Measurements from ENCODE around the gene SOX1.

The SOX1 gene

GRCh38 chr13:112115403-112116091 lies 48.6 kb downstream of the SOX1 start:
- TF ChIP-seq SCRT2 (tag by site-specific recombination; IDR thresholded peaks at IDR 0.05) (no peak), ZNF664 (tag by site-specific recombination; IDR thresholded peaks at IDR 0.05) (no peak), ZNF670 (tag by site-specific recombination; IDR thresholded peaks at IDR 0.05; ENCODE audit: low read depth) (no peak), ZSCAN30 (tag by site-specific recombination; IDR thresholded peaks at IDR 0.05) (no peak), ZNF223 (tag by site-specific recombination; IDR thresholded peaks at IDR 0.05) (no peak), ZNF658 (tag by site-specific recombination; IDR thresholded peaks at IDR 0.05) (no peak), ZBTB6 (tag by site-specific recombination; IDR thresholded peaks at IDR 0.05) (no peak), ZNF837 (tag by site-specific recombination; IDR thresholded peaks at IDR 0.05) (no peak), ZNF121 (tag by site-specific recombination; IDR thresholded peaks at IDR 0.05) (no peak), ZNF645 (tag by site-specific recombination; IDR thresholded peaks at IDR 0.05) (no peak), ZNF391 (tag by site-specific recombination; IDR thresholded peaks at IDR 0.05; ENCODE audit: borderline replicate concordance, low read depth) (no peak), ZFP41 (tag by site-specific recombination; IDR thresholded peaks at IDR 0.05; ENCODE audit: borderline replicate concordance) (no peak)
- TF ChIP-seq, protein P1, sequence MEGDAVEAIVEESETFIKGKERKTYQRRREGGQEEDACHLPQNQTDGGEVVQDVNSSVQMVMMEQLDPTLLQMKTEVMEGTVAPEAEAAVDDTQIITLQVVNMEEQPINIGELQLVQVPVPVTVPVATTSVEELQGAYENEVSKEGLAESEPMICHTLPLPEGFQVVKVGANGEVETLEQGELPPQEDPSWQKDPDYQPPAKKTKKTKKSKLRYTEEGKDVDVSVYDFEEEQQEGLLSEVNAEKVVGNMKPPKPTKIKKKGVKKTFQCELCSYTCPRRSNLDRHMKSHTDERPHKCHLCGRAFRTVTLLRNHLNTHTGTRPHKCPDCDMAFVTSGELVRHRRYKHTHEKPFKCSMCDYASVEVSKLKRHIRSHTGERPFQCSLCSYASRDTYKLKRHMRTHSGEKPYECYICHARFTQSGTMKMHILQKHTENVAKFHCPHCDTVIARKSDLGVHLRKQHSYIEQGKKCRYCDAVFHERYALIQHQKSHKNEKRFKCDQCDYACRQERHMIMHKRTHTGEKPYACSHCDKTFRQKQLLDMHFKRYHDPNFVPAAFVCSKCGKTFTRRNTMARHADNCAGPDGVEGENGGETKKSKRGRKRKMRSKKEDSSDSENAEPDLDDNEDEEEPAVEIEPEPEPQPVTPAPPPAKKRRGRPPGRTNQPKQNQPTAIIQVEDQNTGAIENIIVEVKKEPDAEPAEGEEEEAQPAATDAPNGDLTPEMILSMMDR (tag by site-specific recombination; IDR thresholded peaks at IDR 0.05) = no peak
- H3K9me3 ChIP-seq (ENCODE audit: control insufficient read depth, insufficient read depth, low read depth, low read length) = no peaks in the 10 kb centered on the region
- CTCF ChIA-PET = no interaction called here

DNA sequence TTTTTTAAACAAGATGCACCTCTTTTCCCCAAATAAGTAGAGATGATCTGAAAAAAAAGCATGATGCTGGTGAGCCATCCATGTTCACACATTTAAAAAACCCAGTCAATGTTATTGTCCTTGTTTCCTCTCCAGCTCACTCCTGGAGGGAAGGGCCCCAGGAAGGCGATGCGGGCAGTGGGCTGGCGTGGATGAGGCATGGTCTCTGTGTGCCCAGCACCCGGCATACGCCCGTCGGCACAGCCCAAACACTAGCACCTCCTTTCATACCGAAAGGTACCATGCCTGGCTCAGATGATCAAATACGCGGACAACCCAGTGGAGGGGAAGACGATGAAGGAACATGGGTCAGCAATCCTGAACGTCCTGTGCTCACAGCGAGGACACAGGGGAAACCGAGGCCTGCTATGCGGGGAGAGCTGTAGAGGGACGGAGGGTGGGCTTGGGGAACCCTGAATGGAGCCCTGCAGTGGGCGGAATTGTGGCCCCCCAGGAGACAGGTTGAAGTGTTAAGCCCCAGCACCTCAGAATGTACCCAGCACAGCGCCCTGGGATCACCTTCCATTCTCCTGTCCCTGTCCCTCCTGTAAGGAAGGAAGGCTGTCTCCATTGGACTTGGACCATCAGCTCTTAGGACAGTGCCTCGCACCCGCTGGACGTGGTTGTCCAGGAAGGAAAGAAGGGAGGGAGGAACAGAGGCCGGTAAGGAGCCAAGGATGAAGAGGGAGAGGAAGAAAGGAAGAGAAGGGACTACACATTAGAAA lies 49.4 kb downstream of the SOX1 start:
- H3K4me3 ChIP-seq (ENCODE audit: low read depth, low read length) = no peak overlapping the region
- TF ChIP-seq ZNF239 (tag by site-specific recombination; IDR thresholded peaks at IDR 0.05) = no peak
- no peak overlapping the region for H3K27ac ChIP-seq (ENCODE audit: extremely low read depth, low read depth, low read length)
- CTCF ChIA-PET = no interaction called here
- 0 out of 2 replicates have a peak, but pooled peaks cover 2% of the 10 kb centered on the region for H3K4me1 ChIP-seq (ENCODE audit: control insufficient read depth, insufficient read depth, low read length)
- POLR2A ChIA-PET = no interaction called here
- H3K9me3 ChIP-seq (ENCODE audit: control insufficient read depth, insufficient read depth, low read depth, low read length) = no peaks in the 10 kb centered on the region
- H3K36me3 ChIP-seq (ENCODE audit: control insufficient read depth in 2 of 2, insufficient read depth in 1 of 2, low read length in 2 of 2) = no peaks in the 10 kb centered on the region

More at GRCh38 chr13:112115403-112116091, 48.6 kb downstream of the SOX1 start:
- Histone ChIP-seq H3K4me1 (ENCODE audit: control insufficient read depth, insufficient read depth, low read length) (0 out of 2 replicates have a peak, but pooled peaks cover 2% of the 10 kb centered on the region), H3K36me3 (ENCODE audit: control insufficient read depth in 2 of 2, insufficient read depth in 1 of 2, low read length in 2 of 2) (no peaks in the 10 kb centered on the region), H3K4me3 (ENCODE audit: low read depth, low read length) (no peak overlapping the region), H3K27ac (ENCODE audit: extremely low read depth, low read depth, low read length) (no peak overlapping the region)
- POLR2A ChIA-PET = no interaction called here

DNA sequence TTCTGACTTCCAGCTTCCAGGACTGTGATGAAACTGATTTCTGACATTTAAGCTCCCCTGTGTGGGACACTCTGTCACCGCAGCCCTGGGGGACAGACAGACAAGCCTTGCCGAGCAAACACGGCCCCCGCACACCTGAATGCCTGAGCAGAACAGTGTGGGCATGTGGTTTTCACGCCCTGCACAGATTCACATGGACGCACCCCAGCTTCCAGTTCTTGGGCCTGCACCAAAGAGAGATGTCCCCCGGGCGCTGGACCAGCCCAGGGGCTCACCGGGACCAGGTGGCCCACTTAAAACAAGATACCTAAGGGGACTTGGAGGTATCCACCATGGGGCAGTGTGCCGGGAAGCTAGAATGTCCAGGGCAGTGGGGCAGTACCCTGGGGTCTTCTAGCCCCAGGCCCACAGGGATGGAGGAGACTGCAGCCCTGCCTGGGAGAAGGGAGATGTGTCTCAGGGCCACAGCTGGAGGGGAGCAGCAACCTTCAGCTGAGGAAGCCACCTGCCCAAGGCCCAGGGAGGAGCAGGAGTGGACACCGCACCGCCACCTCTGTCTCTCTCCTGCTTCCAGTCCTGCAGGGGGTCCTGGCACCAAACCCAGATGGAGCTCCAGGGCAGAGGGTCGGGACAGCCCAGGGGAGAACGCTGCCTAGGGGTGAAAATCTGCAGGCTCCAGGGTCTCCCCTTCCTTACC lies 50.5 kb downstream of the SOX1 start:
- ChIA-PET CTCF (no interaction called here), POLR2A (no interaction called here)
- H3K4me3 ChIP-seq (ENCODE audit: low read depth, low read length) = no peak overlapping the region
- no peaks in the 10 kb centered on the region for H3K36me3 ChIP-seq (ENCODE audit: control insufficient read depth in 2 of 2, insufficient read depth in 1 of 2, low read length in 2 of 2)
- no peaks in the 10 kb centered on the region for H3K9me3 ChIP-seq (ENCODE audit: control insufficient read depth, insufficient read depth, low read depth, low read length)
- no peak for TF ChIP-seq ZNF335 (tag by site-specific recombination; conservative IDR thresholded peaks at IDR 0.05)
- TF ChIP-seq ZNF350 (tag by site-specific recombination; IDR thresholded peaks at IDR 0.05) = no peak
- H3K27ac ChIP-seq (ENCODE audit: extremely low read depth, low read depth, low read length) = no peak overlapping the region
- H3K4me1 ChIP-seq (ENCODE audit: control insufficient read depth, insufficient read depth, low read length) = 0 out of 2 replicates have a peak, but pooled peaks cover 2% of the 10 kb centered on the region
